Thymus (tissue), 11 donors: ENCODE results near the gene RYK. TPM values are rescaled to one million over a fixed set of nuclear protein-coding genes. Genes with fewer than 3 reads are reported as not detected.
"Not testable (repeated sequence)": the region's sequence is repeated elsewhere in the genome, so short reads cannot be mapped to it uniquely, and the experiment has no call there.

Experiments
- DNase-seq, 9 donors: peaks; one replicate each; pipeline ENCODE4 v3.0.0-alpha.2; 2013; ENCODE audit warnings: low spot score in 9 of 9, low read depth in 6 of 9, missing footprints in 1 of 9
- H3K27ac ChIP-seq, 2 donors: one replicate each; pipeline ENCODE4 v1.5.1; 2013; ENCODE audit warnings: control low read depth in 1 of 2, low read depth in 1 of 2, low read length in 1 of 2, mild to moderate bottlenecking in 1 of 2, moderate library complexity in 1 of 2
- H3K27me3 ChIP-seq, 2 donors: one replicate each; pipeline ENCODE4 v1.5.1; 2013; ENCODE audit warnings: low read length in 1 of 2; ENCODE audit not compliant: control insufficient read depth in 2 of 2, insufficient read depth in 1 of 2
- H3K36me3 ChIP-seq, 2 donors: one replicate each; pipeline ENCODE4 v1.5.1; 2013; ENCODE audit warnings: low read length in 1 of 2, mild to moderate bottlenecking in 1 of 2, moderate library complexity in 1 of 2; ENCODE audit not compliant: control insufficient read depth in 2 of 2, insufficient read depth in 2 of 2
- H3K4me1 ChIP-seq, 2 donors: one replicate each; pipeline ENCODE4 v1.5.1; 2013; ENCODE audit warnings: low read length in 2 of 2; ENCODE audit not compliant: control insufficient read depth in 2 of 2, insufficient read depth in 2 of 2
- H3K4me3 ChIP-seq, 2 donors: one replicate each; pipeline ENCODE4 v1.5.1; 2013; ENCODE audit warnings: low read length in 2 of 2, control low read depth in 1 of 2, mild to moderate bottlenecking in 1 of 2
- H3K9me3 ChIP-seq, 2 donors: one replicate each; pipeline ENCODE4 v1.5.1; 2013; ENCODE audit warnings: low read length in 1 of 2, mild to moderate bottlenecking in 1 of 2; ENCODE audit not compliant: control insufficient read depth in 2 of 2, insufficient read depth in 1 of 2
- WGBS: extraction: QIAGEN DNeasy Blood & Tissue Kit; methylation state at CpG from one replicate; pipeline ENCODE4 v1.1.7; 2013; 5-methylcytosine and 5-hydroxymethylcytosine counted together
- polyA plus RNA-seq: library from polyadenylated mRNA; stranded (reverse); fragments of 200-250 nt; gene quantifications from one replicate; pipeline ENCODE4 v1.2.3, GENCODE V29; 2013
- total RNA-seq: library from RNA; stranded (reverse); fragments of 120-200 nt; gene quantifications from one replicate; pipeline ENCODE4 v1.2.4, GENCODE V29; 2013
- donor health status: healthy.

RYK gene
- total and polyA plus RNA-seq, 2 donors: 40.9 to 53.6 TPM

DNA sequence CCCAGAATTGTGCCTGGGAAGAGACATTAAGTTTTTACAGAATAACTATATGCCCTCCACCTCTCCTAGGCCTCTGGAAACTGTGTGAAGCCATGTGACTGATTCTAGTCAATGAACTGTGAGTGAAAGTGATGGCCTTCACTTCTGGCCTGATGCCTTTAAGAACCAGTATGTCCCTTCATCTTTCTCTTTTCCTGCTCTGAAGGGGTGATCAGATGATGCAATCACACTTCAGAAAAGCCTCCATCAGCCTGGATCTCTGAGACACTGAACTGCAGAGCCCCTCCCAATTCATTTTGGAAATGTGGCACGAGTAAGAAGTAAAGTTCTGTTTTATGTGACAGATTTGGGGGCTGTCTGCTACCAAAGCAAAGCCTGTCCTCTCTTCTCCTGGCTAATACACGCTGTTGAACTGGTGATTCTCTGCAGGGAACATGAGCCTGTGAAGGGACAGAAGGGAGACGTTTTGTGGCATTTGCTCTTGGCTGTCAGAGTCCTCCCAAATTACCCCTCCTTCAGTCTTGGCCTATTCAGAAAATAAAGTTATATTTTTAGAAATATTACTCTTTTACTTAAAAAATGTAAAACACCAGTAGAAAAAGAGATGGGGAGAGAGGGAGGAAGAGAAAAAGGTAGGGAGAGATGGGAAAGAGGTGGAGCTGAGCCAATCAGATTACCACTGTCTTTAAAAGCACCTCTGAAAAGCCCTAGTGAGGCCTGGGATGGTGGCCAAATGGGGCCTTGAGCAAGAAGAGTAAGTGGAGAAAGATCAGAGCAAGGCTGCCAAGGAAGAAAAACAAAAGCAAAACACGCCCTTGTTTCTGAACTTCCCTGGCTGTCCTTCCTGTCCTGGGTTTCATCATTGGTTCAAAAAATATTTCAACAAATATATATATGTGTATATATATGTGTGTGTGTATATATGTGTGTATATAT, 40.9 kb upstream of the RYK start:
- Histone ChIP-seq H3K9me3 (peaks cover 0 to 1% of the 10 kb centered on the region in 2 donors), H3K27ac (no peak overlapping the region), H3K27me3 (no peaks in the 10 kb centered on the region), H3K4me1 (peaks cover 0 to 3% of the 10 kb centered on the region in 2 donors), H3K4me3 (no peak overlapping the region), H3K36me3 (no peaks in the 10 kb centered on the region)
- no peak for DNase-seq
- 90% methylated on average over 4 of the region's 4 CpGs for WGBS

DNA sequence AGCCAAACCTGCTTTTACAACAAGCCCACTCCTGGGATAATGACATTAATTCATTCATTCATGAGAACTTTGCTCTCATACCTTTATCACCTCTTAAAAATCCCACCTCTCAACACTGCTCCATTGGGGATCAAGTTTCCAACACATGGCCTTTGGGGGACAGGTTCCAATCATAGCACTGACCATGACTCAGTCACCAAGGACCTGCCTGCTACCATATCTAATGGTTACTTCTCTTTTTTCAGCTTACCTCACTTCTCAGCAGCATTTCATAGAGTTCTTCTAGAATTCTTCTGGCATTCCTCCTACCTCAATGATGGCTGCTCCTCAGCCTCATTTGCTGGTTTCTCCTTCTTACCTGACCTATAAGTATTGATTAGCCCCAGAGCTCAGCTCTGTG, 36.9 kb upstream of the RYK start:
- Histone ChIP-seq H3K4me1 (peaks cover 0 to 3% of the 10 kb centered on the region in 2 donors), H3K36me3 (no peaks in the 10 kb centered on the region), H3K9me3 (no peaks in the 10 kb centered on the region), H3K4me3 (no peak overlapping the region), H3K27ac (no peak overlapping the region), H3K27me3 (peaks cover 0 to 2% of the 10 kb centered on the region in 2 donors)
- DNase-seq: no peak

DNA sequence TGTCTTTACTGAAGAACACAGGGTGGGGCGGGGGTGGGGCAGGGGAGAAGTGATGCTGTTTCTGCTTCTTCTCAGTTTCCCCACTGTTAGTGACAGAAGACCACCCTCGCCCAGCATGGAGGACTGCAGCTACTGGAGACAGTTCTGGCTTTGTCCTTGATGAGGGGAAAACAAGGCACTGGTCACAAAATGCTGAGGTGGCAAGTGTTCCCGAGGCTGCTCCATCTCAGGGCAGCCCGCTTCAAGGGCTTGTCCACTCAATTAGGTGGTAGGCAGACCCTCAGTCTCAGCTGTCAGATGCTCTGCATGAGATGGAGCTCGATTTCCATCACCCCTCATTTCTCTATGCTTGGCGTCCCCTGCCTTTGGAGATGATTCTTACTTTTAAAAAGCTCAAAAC, 33.8 kb upstream of the RYK start:
- WGBS: 93% methylated on average over 6 of the region's 6 CpGs
- Histone ChIP-seq H3K4me3 (no peak overlapping the region), H3K36me3 (no peaks in the 10 kb centered on the region), H3K27ac (no peak overlapping the region), H3K27me3 (peaks cover 0 to 2% of the 10 kb centered on the region in 2 donors), H3K9me3 (no peaks in the 10 kb centered on the region), H3K4me1 (no peaks in the 10 kb centered on the region)
- DNase-seq: no peak

DNA sequence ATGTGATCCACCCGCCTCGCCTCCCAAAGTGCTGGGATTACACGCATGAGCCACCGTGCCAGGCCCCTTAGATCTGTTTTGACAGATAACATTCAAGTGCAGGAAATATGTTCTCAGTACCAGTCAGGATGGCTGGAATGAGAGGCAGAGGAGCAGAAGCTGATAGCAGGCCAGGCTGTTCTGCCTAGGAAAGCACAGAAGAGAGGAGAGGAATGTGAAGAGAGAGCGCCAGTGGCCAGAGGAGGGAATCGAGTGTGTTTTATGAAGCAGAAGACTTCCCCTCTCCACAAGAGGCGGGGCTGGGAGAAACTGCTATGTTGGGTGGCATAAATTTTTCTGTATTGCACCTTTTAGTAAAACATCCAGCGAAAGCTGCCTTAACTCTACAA, 32.0 kb upstream of the RYK start:
- no peaks in the 10 kb centered on the region for H3K36me3 ChIP-seq
- DNase-seq: no peak
- no peaks in the 10 kb centered on the region for H3K9me3 ChIP-seq
- H3K4me1 ChIP-seq: no peaks in the 10 kb centered on the region
- no peak overlapping the region for H3K4me3 ChIP-seq
- H3K27ac ChIP-seq: no peak overlapping the region
- WGBS: 98% methylated on average over 8 of the region's 8 CpGs
- peaks cover 0 to 2% of the 10 kb centered on the region in 2 donors for H3K27me3 ChIP-seq

DNA sequence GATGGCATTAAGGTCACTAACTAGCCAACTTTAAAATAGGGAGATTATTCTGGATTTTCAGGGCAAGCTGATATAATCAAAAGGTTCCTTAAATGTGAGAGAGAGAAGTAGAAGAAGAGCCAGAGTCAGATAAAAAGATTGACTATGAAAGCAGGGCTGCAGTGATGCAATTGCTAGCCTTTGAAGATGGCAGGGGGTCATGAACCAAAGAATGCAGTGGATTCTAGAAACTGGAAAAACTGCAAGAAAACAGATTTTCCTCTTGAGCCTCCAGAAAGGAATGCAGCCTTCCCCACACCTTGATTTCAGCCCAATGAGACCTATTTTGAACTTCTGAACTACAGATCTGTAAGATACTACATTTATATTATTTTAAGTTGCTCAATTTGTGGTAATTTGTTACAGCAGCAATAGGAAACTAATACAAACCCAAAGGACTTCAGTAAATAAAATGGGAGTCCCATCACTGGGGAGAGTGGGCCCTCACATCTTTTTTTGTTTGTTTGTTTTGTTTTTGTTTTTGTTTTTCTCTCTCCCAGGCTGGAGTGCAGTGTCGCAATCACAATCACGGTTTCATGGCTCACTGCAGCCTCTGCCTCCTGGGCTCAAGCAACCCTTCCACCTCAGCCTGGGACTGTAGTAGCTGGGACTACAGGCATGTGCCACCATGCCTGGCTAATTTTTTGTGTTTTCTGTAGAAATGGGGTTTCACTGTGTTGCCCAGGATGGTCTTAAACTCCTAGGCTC, 31.4 kb upstream of the RYK start:
- Histone ChIP-seq H3K36me3 (no peaks in the 10 kb centered on the region), H3K4me3 (no peak overlapping the region), H3K4me1 (no peaks in the 10 kb centered on the region), H3K27me3 (peaks cover 0 to 3% of the 10 kb centered on the region in 2 donors), H3K27ac (no peak overlapping the region), H3K9me3 (no peaks in the 10 kb centered on the region)
- DNase-seq: no peak
- WGBS: 95% methylated on average over 2 of the region's 2 CpGs

DNA sequence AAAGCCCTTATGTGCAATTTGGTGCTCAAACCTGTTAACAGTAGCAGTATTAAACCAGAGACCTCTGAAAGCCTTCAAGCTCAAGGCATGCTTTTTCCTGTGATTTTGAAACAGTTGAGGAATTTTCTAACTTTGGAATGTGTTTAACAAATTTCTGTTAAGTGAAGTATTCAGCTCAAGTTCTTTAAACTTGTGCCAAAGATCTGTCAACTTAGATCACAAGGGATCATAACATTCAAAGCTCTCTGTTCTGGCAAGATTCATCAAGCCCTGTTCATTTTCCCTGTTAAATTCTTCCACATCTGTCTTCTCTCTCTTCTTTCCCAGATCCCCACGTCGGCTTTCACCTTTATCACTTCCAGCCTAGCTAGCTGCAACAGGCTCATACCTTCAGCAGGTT, 28.8 kb upstream of the RYK start:
- Histone ChIP-seq H3K9me3 (no peaks in the 10 kb centered on the region), H3K27me3 (peaks cover 0 to 3% of the 10 kb centered on the region in 2 donors), H3K36me3 (no peaks in the 10 kb centered on the region), H3K27ac (no peak overlapping the region), H3K4me1 (no peaks in the 10 kb centered on the region), H3K4me3 (no peak overlapping the region)
- peak in 1 of 9 donors; percentile 18 for DNase-seq
- WGBS: 93% methylated on average over 2 of the region's 2 CpGs

DNA sequence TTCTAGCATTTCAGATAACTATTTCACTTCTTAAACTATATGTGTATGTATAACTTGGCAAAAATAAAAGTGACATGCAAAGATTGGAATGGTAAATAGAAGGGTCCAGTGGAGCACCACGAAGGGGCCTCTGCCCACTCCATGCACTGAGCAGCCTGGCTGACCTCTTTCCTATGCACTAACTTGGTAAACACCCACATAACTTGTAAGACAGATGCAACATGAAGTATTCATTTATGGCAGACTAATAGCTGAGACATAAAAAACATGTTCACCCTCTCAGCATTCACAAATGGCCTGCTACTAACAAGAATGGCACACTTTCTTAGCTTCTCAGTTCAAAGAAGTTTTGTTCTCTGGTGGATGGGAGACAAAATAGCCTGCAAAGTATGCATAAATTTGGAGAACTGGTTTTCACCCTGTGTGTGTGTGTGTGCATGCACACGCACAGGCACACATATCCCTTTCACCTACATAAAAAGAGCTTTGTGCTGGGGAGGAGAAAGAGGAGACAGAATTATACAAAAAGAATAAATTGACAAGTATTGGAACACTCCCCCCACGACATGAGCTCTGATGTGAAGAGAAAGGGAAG, 26.5 kb upstream of the RYK start:
- Histone ChIP-seq H3K27ac (no peak overlapping the region), H3K27me3 (peaks cover 0 to 2% of the 10 kb centered on the region in 2 donors), H3K9me3 (no peaks in the 10 kb centered on the region), H3K36me3 (no peaks in the 10 kb centered on the region), H3K4me1 (no peaks in the 10 kb centered on the region), H3K4me3 (no peak overlapping the region)
- WGBS: 83% methylated on average over 3 of the region's 3 CpGs
- no peak for DNase-seq

DNA sequence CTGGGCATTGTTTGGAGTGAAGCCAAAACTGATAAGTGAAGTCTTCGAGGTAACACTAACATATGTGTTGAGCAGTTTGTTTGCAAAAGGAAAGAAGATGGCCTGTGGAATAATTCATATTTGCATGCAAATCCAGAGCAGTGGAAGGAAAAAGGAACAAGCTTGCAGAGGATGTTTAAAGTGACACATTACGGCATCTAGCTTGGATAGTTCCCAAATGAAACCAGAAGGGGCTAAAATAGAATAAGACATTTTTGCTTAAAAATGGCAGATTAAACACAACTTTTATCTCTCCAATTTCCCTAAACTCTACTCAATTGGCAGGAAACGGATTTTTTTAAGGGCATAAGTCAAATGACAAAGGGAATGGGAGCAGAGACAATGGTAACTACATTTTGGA, 25.4 kb upstream of the RYK start:
- WGBS: 90% methylated on average over 3 of the region's 3 CpGs
- Histone ChIP-seq H3K36me3 (no peaks in the 10 kb centered on the region), H3K4me1 (no peaks in the 10 kb centered on the region), H3K27me3 (peaks cover 0 to 2% of the 10 kb centered on the region in 2 donors), H3K9me3 (no peaks in the 10 kb centered on the region), H3K27ac (no peak overlapping the region), H3K4me3 (no peak overlapping the region)
- DNase-seq: no peak

DNA sequence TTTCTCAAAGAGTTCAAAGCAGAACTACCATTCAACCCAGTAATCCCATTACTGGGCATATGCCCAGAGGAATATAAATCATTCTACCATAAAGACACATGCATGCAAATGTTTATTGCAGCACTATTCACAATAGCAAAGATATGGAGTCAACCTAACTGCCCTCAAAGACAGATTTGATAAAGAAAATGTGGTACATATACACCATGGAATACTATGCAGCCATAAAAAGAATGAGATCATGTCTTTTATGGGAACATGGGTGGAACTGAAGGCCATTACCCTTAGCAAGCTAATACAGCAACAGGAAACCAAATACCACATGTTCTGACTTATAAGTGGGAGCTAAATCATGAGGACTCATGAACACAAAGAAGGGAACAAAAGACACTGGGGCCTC, 24.5 kb upstream of the RYK start:
- not testable (repeated sequence) for H3K36me3 ChIP-seq, H3K9me3 ChIP-seq, DNase-seq, H3K4me3 ChIP-seq, H3K27me3 ChIP-seq, H3K4me1 ChIP-seq, H3K27ac ChIP-seq
